HG03575 (cell line): ENCODE measurements around the gene SERHL2.

Experiments used
- ATAC-seq: cut with Tn5 transposase; IDR thresholded peaks from one replicate; pipeline ENCODE4 v1.9.1; 2021; ENCODE audit not compliant: unreplicated experiment, insufficient number of reproducible peaks, low FRiP score; ENCODE audit errors: extremely low read depth

SERHL2 gene

DNA sequence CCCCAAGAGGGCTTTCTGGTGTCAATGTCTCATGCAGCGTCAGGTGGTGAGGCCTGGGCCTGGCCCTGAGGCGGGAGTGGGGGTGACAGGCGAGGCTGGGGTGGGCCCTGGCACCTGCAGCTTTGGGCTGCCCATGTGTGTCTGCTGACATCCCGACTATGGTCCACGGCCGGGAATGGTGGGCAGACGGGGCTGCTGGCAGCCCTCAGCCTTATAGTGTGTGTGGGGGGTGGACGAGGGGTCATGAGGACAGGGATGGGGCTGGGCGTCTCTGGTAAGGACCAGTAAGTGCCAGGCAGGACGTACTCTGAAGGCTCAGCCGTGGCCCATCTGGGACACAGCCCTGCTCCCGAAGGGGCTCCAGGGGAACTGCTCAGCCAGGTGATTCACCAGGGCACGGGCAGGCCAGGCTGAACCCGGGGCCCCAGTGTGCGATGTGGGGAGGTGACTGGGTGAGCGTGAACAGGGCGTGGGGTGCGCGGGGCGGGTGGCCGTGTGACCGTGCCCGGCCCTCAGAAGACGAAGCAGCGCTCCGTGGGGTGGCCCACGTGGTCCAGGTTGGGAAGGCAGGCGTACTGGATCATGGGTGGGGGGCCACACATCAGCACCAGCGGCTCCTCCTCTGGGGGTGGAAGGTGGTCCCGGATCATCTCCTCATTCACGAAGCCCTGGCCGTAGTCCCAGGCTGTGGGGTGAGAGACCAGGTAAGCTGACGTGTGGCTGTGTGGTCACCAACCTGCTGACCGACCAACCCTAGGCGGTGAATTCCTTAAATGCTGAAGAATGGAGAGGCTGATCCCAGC, 65.7 kb downstream of the SERHL2 start:
- no peak for ATAC-seq

DNA sequence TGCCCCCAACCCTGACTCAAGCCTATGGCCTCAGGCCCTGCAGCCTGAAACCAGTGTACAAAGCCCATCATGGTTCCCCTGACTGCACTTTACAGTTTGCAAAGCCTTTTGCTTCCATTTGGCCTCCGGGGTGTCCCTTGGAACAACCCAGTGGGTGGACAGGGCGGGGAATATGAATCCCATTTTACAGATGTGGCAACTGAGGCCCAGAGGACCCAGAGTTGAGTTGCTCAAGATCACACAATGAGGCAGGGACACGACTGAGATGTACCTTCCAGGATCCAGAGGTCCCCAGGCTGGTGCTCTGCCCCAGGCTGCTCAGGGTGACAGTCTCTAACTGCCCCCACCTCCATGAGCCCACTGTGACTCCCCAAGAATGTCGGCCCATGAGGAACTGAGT, 66.3 kb downstream of the SERHL2 start:
- ATAC-seq = no peak

DNA sequence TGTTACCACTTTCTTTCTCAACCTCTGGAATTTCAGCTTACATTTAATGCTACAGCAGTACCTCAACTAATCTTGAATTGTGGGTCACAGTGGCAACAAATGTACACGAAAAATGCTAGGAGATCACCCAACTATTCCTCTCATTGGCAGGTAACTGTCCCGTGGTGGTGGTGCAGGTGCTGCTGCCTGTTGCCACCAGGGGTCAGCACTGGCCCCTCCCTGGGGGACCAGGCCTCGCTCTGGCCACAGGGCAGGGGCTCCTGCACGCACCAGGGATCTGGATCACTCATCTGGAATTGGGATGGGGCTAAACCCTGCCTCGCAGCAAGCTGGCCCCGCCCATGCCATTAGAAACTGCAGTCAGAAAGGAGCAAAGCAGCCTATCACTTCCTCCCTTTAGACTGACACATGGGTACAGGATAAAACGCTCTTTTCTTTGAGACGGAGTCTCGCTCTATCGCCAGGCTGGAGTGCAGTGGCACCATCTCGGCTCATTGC, 67.8 kb downstream of the SERHL2 start:
- ATAC-seq = no peak

DNA sequence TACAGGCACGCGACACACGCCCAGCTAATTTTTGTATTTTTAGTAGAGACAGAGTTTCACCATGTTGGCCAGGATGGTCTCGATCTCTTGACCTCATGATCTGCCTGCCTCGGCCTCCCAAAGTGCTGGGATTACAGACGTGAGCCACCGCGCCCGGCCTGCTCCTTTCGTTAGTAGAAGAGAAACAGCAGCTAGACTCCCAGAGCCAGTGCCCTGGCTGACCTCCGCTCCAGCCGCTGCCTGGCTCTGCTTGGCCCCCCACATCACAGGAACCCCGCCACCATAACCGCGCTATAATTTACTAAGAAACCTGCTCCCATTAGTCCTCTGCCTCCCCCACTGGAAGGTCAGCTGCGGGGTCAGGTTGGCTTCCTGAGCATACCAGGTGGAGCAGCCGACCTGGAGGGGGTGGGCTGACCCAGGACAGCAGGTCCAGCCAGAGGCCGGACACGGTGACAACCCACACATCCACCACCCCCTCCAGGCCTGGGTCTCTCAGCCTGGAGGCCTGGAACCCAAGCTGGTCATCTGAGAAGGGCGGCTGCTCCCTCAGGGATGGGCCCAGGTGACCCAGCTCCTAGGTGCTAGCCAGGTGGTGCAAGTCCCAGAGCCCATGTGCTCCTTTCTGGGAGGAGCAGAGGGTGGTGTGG, 68.4 kb downstream of the SERHL2 start:
- ATAC-seq = no peak

DNA sequence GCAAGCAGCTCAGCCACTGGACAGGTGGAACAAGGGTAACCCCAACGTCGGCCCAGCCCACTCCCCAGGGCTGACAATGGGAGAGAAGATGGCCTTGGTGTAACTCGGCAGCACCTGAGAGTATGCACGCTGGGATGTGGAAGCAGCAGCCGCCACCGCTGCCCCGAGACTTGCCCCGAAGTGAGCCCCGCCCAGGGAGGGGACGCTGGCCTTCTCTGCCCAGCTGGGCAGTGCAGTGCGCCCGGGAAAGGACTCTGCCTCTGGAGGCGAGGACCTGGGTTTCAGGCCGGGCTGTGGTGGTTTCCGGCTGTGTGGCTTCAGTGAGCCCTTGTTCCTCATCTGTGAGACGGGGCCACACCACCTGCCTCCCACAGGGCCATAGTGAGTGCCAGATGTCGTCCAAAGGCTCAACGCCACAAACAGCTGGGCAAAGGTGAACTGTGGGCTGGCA, 69.6 kb downstream of the SERHL2 start:
- no peak for ATAC-seq
